MM.1S (cell line): ENCODE results near the gene CA10.

Experiments used
- DNase-seq: peaks from one replicate; pipeline ENCODE4 v3.0.0-alpha.2; 2015
- H2AFZ ChIP-seq: fragments of 300-600 bp; sonication (generic); 2 replicates; pipeline ENCODE4 v1.6.0; 2016; ENCODE audit warnings: antibody characterized with exemption, low read length
- H3F3A ChIP-seq: fragments of 300-600 bp; sonication (generic); 2 replicates; pipeline ENCODE4 v1.6.1; 2016; ENCODE audit warnings: mild to moderate bottlenecking, antibody characterized with exemption, low read length, moderate library complexity, mixed read lengths; ENCODE audit not compliant: insufficient read depth
- H3K27ac ChIP-seq: fragments of 300-600 bp; sonication (generic); 2 replicates; pipeline ENCODE4 v1.5.1; 2016; ENCODE audit warnings: mild to moderate bottlenecking, low read length
- H3K27me3 ChIP-seq: fragments of 300-600 bp; sonication (generic); replicated peaks from 2 replicates; pipeline ENCODE4 v1.6.0; 2016; ENCODE audit warnings: low read length; ENCODE audit not compliant: insufficient read depth
- H3K36me3 ChIP-seq: fragments of 300-600 bp; sonication (generic); replicated peaks from 2 replicates; pipeline ENCODE4 v1.6.1; 2016; ENCODE audit warnings: mild to moderate bottlenecking, low read length, mixed read lengths; ENCODE audit not compliant: insufficient read depth
- H3K4me1 ChIP-seq: fragments of 300-600 bp; sonication (generic); 2 replicates; pipeline ENCODE4 v1.6.1; 2016; ENCODE audit warnings: low read length, mixed read lengths
- H3K4me2 ChIP-seq: fragments of 300-600 bp; sonication (generic); 2 replicates; pipeline ENCODE4 v1.6.0; 2016; ENCODE audit warnings: low read depth, low read length
- H3K4me3 ChIP-seq: fragments of 300-600 bp; sonication (generic); 2 replicates; pipeline ENCODE4 v1.5.1; 2016; ENCODE audit warnings: low read length, mixed read lengths
- H3K79me2 ChIP-seq: fragments of 300-600 bp; sonication (generic); 2 replicates; pipeline ENCODE4 v1.6.1; 2016; ENCODE audit warnings: mixed run types, low read length, mixed read lengths
- H3K9ac ChIP-seq: fragments of 300-600 bp; sonication (generic); 2 replicates; pipeline ENCODE4 v1.6.1; 2016; ENCODE audit warnings: low read length, mixed read lengths
- H3K9me2 ChIP-seq: fragments of 300-600 bp; sonication (generic); replicated peaks from 2 replicates; pipeline ENCODE4 v1.6.1; 2016; ENCODE audit warnings: mild to moderate bottlenecking, low read length, mixed read lengths; ENCODE audit not compliant: insufficient read depth
- H3K9me3 ChIP-seq: fragments of 300-600 bp; sonication (generic); replicated peaks from 2 replicates; pipeline ENCODE4 v1.6.1; 2016; ENCODE audit warnings: mild to moderate bottlenecking, low read length, mixed read lengths; ENCODE audit not compliant: insufficient read depth
- H4K20me1 ChIP-seq: fragments of 300-600 bp; sonication (generic); 2 replicates; pipeline ENCODE4 v1.6.1; 2016; ENCODE audit warnings: mild to moderate bottlenecking, low read length, moderate library complexity, mixed read lengths; ENCODE audit not compliant: insufficient read depth
- CTCF ChIP-seq: fragments of 300-600 bp; sonication (generic); IDR thresholded peaks from 2 replicates; pipeline ENCODE4 v1.5.1; 2016; ENCODE audit warnings: antibody characterized with exemption, low read length, mixed read lengths
- EZH2 ChIP-seq: fragments of 300-600 bp; sonication (generic); optimal IDR thresholded peaks from 2 replicates; pipeline ENCODE3; 2017; ENCODE audit warnings: low read depth, mild to moderate bottlenecking, antibody characterized with exemption, low read length, mixed read lengths
- EZH2phosphoT487 ChIP-seq: fragments of 300-600 bp; sonication (generic); IDR thresholded peaks from 2 replicates; pipeline ENCODE4 v1.6.1; 2018; ENCODE audit warnings: antibody characterized with exemption, low read length

Gene CA10

DNA sequence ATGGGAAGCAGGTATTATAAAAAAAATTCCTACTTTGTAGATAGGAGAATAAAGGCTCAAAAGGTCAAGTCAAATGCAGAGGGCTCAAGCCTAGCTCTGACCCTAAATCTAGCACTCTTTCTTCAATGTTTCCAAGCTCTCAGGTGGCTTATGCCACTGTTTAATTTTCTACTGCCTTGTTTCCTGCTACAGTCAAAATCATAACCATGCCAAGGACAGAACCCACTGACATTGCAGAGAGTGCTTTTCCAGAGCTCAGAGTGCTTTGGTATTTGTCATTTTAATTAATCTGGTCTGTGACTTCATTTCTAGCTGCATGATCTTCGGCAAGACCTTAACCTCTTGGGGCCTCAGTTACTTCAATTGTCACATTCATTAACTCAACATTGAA, 344.7 kb downstream of the CA10 start:
- no peaks in the 10 kb centered on the region for H4K20me1 ChIP-seq
- TF ChIP-seq EZH2 (no peak), EZH2phosphoT487 (no peak), CTCF (no peak)
- no peaks in the 10 kb centered on the region for H3K9me2 ChIP-seq
- H2AFZ ChIP-seq: no peak overlapping the region
- H3K4me1 ChIP-seq: no peaks in the 10 kb centered on the region
- no peak overlapping the region for H3K4me2 ChIP-seq
- H3K79me2 ChIP-seq: no peaks in the 10 kb centered on the region
- no peak overlapping the region for H3K27ac ChIP-seq
- no peak overlapping the region for H3K9ac ChIP-seq
- no peaks in the 10 kb centered on the region for H3K27me3 ChIP-seq
- H3K36me3 ChIP-seq: no peaks in the 10 kb centered on the region
- H3F3A ChIP-seq: no peaks in the 10 kb centered on the region
- no peak overlapping the region for H3K4me3 ChIP-seq
- H3K9me3 ChIP-seq: no peaks in the 10 kb centered on the region
- no peak for DNase-seq

DNA sequence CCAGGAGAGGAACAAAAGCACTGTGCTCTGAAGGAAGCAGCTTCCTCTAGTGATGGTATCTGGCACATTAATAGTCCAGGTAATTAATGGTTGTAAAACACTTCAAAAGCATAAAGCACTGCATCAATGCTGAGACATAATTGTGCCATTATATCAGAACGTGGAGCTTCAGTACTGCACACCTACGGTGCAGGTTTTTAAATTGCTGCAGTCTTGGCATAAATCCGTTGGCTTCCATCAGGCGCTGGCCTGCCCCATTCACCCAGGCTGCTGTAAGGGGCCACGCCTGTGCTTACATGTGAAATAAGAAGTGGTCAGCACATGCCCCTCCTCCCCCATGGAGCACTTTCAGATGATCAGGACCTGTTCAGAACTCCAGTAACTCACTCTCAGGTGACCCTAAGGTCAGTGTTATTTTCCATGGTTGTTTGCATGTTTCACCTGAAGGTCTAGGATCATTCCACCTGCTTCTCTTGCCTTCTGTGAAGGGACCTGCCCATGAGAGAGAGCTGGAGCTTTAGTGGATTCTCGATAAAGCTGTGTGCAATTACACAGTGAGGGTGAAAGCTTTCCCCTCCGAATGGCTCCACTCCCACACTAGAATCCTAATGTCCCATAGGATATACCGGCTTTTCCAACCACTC, 345.3 kb downstream of the CA10 start:
- Histone ChIP-seq H4K20me1 (no peaks in the 10 kb centered on the region), H3K9me2 (no peaks in the 10 kb centered on the region), H3K9ac (no peak overlapping the region), H3K4me2 (no peak overlapping the region), H3K36me3 (no peaks in the 10 kb centered on the region), H3K79me2 (no peaks in the 10 kb centered on the region), H3K9me3 (no peaks in the 10 kb centered on the region), H3K4me3 (no peak overlapping the region), H3K27me3 (no peaks in the 10 kb centered on the region), H3F3A (no peaks in the 10 kb centered on the region), H3K4me1 (no peaks in the 10 kb centered on the region), H2AFZ (no peak overlapping the region), H3K27ac (no peak overlapping the region)
- TF ChIP-seq CTCF (no peak), EZH2phosphoT487 (no peak), EZH2 (no peak)
- no peak for DNase-seq

DNA sequence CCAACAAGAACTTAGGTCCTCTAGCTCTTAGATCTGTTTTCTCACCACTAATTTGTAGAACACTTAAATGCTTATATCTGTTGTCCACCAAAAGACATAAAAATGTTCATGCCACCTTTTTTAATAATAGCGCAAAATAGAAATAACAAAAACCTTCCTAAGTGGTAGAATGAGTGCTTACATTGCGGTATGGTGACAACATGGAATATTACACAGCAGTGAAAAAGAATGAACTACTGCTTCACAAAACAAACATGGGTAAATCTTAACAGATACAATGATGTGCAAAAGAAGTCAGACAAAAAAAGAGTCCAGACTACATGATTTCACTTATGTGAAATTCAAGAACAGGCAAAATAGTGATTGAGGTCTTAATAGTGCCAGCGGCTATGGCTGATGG, 351.1 kb downstream of the CA10 start:
- TF ChIP-seq EZH2: no peak
- Histone ChIP-seq H3K4me1 (no peaks in the 10 kb centered on the region), H4K20me1 (no peaks in the 10 kb centered on the region), H3K9me3 (no peaks in the 10 kb centered on the region), H2AFZ (no peak overlapping the region), H3K4me3 (no peak overlapping the region), H3K4me2 (no peak overlapping the region), H3K9ac (no peak overlapping the region), H3K27me3 (no peaks in the 10 kb centered on the region), H3K9me2 (no peaks in the 10 kb centered on the region), H3K27ac (no peak overlapping the region), H3F3A (no peaks in the 10 kb centered on the region), H3K36me3 (no peaks in the 10 kb centered on the region), H3K79me2 (no peaks in the 10 kb centered on the region)
- no peak for DNase-seq

DNA sequence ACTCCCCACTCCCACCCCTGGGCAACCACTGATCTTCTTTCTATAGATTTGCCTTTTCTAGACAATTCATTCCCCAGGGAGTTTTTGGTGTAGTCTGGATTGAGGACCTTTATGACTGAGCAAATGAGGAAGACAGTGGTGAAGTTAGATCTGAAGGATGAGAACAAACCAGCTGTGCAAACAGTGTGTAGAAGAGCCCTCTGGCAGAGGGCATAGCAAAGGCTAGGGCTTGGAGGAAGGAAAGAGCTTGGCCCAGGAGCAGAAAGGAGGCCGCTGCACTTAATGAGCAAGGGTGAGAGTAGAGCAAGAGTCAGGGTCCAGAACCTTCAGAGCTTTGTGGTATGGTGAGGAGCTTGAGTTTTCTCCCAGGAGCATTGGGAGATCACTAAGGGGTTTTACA, 352.7 kb downstream of the CA10 start:
- Histone ChIP-seq H3K9ac (no peak overlapping the region), H4K20me1 (no peaks in the 10 kb centered on the region), H3K79me2 (no peaks in the 10 kb centered on the region), H3K4me3 (no peak overlapping the region), H3K9me2 (no peaks in the 10 kb centered on the region), H3F3A (no peaks in the 10 kb centered on the region), H3K4me2 (no peak overlapping the region), H3K36me3 (no peaks in the 10 kb centered on the region), H3K4me1 (no peaks in the 10 kb centered on the region), H3K27ac (no peak overlapping the region), H3K27me3 (no peaks in the 10 kb centered on the region), H3K9me3 (no peaks in the 10 kb centered on the region), H2AFZ (no peak overlapping the region)
- no peak for DNase-seq
- no peak for TF ChIP-seq EZH2phosphoT487
- TF ChIP-seq CTCF: no peak
- no peak for TF ChIP-seq EZH2
